Measurements from ENCODE around the gene EFCAB8.

The EFCAB8 gene

DNA sequence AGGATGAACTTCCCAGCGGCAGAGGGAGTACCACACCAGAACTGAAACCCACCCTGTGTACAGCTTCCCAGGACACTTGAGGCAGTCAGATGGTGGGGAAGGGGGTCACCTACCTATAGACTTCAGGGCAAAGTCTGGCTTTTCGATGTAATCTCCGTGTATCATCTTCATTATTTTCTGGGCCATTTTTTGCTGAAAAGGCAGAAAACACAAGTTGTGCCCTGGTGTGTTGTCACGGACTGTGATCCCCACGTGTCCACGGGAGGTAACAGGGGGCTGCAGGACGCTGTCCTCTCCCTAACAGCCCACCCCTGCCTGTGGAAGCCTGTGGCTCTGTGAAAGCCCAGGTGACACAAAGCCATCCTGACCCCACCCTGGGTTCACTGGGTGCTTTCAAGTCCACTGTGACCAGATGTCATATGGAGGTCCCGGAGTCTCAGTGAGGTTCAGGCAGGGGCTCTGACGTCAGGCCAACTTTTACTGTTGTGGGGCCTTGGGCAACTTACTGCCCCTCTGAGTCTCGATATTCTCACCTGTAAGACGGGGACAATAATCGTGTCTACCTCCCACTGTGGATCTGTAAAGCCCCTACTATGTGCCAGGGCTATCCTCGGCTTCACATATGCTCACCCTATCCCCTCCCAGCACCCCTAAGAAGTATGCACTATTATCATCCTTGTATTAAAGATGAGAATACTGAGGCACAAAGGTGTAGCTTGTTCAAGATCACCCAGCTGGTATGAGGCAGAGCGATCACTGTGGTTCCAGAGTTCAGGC, 131.0 kb downstream of the EFCAB8 start:
- no peak for DNase-seq

DNA sequence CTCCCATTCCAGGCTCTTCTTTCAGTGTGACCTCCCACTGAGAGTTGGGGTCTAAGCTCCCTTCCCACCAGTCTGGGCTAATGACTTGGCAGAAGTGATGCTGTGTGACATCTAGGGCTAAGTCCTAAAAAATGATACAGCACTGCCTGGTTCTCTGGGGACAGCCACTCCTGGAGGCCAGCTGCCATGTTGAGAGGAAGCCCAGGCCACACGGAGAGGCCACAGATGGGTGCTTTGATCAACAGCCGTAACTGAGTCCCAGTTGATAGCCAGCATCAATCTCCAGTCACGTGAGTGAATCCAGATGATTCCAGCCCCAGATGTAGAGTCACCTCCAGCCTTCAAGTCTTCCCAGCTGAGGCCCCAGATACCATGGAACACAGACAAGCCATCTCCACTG, 131.7 kb downstream of the EFCAB8 start:
- DNase-seq = no peak

DNA sequence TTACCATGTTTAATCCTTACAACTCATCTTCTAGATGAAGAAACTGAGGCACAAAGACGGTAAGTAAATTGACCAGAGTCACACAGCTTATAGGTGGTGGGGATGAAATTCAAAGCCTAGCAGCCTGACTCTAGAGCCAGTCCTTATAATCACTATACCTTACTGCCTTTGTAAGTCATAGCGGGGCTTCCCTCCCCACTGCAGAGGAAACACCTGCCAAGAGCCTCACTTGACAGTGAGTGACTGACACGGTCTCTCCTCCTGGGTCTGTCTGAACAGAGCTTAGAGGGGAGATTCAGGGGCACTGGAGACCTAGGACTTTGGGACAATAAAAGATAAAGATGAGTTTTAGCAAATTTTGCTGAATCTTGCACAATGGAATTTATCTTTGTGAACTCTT, 132.7 kb downstream of the EFCAB8 start:
- no peak for DNase-seq

DNA sequence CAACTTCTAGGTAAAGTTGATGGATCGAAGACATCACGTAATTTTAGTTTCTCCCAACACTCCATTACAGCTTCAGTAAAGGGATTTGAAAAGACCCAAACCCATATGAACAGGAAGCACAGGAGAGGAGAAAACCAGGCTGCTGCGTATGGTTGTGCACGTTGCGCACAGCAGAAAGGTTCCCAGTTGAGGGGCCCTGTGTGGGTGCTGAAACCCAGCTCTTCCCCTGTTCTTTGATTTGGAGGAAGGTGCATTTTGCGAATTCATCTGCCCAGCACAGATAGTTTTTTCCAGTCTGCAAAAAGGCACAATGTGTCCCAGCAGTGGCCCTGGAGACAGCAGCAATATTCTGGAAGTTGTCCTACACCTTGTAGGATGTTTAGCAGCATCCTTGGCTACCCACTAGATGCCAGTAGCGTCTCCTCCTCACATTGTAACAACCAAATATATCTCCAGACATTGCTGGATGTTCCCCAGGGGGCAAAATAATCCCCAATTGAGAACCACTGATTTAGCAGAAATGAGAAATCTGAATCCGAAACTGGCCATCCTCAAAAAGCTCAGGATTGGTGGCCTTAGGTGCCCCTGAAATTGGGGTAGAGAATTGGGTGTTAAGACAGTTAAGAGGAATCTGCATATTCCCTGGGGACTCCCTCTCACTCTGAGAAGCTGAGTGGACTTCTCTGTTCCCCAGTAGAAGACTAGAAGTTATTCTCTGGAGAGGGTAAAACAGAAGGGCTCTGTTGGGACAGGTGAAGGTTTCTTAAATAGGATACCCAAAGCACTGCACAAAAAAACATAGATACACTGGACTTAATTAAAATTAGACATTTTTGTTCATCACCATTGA, 133.3 kb downstream of the EFCAB8 start:
- no peak for DNase-seq

DNA sequence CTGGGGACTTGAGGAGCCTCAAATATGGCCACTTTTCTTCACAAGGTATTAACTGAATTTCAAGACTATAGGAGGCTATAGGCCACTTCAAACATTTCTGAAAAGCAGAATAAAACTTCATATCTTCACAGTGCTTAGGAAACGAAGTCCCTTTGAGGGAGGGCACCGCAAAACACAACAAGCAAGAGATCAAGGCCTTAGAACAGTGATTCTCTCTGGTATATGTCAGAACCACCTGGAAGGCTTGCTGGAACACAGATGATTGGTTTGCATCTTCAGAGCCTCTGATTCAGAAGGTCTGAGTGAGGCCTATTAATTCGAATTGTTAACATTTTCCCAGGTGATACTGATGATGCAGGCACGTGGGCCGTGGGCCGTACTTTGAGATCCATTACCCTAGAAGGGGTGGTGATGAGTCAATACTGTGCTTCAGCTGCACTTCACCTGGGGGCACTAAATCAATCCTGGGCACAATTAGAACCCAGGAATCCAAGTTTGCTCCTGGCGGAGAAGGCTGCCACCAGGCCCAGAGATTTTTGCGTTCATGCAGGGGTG, 134.8 kb downstream of the EFCAB8 start:
- no peak for DNase-seq

DNA sequence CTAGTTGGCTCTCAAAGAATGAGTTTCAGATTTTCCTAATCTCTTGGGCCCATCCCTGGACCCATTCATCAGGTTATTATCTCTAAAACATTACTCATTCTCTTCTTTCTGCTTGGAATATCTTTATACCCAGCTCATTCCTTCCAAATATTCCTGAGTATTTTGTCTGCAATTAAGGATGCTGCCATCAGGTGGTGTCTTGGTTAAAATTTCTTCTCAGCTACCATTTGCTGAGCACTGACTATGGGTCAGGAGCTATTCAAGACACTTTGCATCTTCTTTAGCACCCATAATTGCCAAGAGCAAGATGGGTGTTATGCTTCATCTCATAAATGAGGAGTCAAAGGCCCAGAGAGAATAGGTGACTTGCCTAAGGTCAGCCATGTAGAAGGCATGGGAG, 137.1 kb downstream of the EFCAB8 start:
- DNase-seq = no peak

DNA sequence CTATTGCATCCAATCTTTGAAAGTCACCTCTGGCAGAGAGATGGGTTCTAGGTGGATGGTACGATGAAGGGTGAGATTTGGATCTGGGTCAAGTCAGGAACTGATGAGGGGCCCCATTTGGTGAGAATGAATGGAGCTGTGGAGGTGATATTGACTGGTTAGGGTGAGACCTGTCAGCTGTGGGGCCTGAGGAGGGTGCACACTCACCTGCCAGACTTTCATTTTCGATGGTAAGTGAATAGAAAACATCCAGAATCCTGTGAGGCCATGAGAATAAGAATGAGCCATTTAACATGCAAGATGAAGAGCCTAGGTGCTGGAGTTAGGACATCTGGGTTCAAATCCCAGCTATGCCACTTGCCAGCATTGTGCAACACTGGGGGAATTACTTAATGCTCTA, 138.7 kb downstream of the EFCAB8 start:
- no peak for DNase-seq

DNA sequence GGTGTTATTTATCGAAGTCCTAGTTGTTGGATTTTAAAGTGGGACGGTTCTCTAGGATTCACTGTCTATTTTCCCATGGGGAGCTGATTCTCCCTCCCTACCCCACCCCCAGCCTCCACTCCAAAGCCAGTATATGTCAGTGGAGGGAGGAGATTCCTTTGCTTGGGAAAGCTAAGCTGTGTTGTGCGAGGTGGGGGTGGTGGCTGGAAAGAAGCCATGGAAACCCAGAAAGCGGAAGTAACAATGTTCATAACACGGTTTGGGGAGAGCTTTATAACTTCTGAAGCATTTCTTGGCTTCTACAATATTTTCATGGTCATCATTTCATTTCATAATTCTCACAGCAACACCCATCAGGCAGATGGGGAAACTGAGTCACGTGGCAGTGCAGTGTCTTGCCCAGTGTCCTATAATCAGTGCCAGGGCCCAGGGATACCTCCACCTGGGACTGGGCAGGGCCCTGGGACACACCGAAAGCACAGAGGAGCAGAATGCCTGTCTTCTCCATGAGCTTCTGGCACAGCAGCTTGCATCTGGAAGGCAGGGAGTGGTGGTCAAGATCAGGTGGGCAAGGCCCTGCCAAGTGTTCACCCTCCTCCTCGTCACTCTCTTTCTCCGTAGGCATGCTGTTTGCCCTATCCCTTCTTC, 141.0 kb downstream of the EFCAB8 start:
- DNase-seq = no peak

DNA sequence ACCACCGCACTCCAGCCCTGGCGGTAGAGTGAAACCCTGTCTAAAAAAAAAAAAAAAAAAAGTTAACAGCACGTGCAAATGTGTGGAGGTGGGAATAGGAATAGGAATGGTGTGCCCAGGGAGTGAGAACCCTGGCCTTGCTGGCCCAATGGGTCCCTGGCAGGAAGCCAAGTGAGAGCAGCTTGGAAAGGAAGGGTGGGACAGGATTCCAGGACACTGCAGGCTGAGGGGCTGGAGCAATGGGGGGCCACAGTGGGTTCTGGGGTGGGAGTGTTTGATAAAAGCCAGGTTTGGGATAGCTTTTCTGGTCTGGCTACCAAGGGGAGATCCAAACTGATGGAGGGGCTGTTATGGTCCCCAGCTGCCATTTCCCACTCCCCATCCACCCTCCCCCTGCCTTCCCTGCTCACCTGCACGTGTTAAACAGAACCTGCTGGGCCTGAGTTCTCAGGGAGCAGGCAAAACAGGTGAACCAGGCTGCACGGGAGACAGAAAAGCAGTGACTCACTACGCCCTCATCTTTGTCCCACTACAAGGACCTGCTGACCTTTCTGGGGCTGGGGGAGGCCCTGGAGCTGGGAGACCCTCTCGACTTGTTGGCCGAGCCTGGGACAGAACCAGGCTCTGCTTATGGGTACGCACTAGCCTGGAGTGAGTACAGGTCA, 142.2 kb downstream of the EFCAB8 start:
- no peak for DNase-seq

DNA sequence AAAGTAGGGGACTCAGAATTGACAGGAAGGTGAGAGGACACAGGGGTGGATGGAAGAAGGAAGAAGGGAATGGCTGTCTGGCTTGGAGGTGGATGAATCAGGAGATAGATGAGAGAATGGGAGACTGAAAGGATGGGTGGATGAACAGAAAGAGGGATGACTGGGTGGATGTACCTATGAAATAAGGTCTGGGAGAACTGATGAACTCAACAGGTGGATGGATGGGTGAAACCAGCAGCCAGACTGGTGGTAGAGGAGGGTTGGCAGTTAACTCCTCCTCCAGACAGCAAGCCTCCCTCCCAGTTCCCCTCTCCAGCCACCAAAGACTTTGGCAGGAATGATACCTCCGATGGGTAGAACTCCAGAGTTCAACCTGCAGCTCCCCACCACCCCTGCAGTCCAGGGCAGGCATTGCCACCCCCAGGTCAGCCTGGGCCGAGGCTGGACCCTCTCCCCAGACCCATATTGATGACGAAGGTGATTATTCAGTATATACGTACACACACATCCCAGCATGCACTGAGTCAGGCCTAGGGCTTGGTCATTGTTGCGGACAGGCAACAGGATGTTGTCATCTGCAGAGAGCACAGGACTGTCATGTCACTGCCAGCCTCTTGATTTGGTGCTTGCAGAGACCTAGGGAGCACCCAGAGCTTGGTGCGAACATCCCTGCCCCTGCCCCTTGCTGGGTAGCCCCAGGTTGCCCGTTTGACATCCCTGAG, 143.5 kb downstream of the EFCAB8 start:
- no peak for DNase-seq

DNA sequence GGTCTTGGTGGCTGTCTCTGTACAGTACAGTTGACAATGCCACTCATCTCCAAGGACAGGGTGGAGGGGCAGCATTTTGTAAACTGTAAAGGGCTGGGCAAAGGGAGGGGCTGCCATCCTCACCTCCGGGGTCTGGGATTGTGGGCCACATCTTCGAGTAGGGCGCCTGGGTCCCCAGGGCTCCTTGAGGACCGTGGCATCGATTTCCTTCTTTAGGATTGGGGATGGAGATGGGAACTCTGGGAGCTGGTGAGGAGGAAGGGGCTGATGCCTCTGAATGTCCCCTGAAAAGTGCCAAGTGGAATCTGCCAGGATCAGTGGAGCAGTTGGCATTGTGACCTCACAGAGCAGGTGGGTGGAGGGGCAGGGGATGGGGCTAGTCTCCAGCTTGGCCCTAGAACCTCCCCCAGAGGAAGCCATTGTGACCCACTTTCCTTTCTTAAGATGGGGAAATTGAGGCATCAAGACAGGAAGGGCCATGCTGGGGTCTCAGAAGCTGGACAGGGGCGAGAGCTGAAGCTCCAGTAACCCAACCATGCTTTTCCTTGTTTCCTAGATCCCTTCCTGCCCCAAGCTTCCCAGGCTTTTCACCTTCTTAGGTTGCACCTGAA, 145.5 kb downstream of the EFCAB8 start, which contains the start of gene SUN5:
Gene SUN5, minus strand, starts transcription at position 293 of the 611 bp plus-strand sequence. Its CDS starts 93 bp downstream, at position 200.
- DNase-seq = no peak

DNA sequence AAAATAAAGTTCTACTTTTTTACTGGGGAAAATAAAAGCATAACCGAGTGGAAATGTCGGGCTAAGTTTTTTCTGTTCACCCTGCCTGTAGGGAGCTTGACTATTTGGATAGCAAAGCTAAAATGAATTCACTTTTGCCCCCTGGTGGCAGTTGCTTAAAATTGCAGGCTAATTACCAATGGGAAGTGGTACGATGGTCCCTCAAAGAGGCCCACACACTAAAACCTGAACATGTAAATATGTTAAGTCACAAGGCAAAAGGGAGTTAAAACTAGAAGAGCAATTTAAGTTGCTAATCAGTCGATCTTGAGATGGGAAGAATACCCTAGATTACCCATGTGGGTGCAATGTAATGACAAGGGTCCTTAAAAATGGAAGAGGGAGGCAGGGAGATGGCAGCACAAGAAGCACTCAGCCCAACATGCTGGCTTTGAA, 146.4 kb downstream of the EFCAB8 start:
- peak in 1 of 2 donors; percentile 50 for DNase-seq

DNA sequence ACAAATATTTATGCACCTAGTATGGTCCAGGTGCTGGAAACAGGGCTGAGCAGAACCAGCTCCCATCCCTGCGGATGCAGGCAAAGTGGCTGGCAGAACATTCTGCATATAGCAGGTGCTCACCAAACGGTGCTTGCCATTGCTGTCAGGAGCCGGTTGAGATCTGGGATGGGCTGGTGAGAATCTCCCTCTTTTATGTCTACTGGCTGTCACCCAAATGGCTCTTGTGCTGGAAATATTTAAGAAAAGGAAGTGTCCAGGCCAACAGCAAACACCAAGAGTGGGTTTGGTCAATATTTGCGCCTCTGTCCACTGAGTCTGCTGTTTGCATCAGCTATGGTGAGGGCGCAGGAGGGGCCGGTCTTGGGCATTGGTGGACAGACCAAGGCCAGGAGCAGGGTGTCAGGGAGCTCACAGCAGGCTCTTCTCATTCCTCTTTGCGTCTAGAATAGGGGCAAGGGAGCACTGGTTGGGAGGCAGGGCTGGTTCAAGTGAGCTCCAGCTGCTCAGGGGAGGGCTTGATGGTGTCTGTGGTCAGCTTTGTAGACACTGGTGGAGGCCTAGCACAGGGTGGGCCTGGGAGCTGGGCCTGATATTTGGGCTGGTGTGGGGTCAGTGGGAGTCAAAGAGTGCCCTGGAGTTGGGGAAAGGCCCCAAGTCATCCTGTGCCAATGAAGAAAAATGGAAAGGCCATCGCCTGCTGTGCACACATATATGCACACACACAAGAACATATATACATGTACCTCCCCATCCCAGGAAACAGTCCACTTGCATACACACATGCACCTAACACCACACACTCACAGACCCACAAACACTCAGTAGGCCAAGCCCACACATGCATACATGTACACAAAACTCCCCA, 147.4 kb downstream of the EFCAB8 start:
- DNase-seq = no peak

DNA sequence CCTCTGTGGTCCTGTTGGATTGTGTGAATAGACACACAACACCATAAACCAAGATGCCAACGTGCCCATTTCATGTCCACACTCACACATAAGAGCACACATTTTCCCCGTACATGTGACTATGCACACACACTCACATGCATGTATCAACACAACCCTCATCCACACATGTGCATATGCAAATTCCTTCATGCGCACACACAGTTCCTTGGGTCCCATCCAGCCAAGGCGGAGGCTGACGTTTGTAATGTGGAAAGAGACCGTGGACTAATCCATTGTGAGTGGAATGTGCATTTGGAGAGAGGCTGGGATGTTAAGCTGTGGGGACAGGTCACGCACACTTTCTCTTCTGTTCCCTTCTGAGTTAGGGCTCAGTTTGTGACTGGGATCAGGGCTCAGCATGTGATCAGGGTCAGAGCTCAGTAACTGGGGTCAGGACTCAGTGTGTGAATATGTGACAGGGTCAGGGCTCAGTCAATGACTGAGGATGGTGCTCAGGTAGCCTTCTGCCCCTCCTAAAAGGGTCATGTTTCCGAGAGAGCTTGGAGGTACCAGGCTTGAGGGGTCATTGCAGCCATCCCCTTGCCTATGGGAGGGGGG, 148.2 kb downstream of the EFCAB8 start:
- DNase-seq = no peak

DNA sequence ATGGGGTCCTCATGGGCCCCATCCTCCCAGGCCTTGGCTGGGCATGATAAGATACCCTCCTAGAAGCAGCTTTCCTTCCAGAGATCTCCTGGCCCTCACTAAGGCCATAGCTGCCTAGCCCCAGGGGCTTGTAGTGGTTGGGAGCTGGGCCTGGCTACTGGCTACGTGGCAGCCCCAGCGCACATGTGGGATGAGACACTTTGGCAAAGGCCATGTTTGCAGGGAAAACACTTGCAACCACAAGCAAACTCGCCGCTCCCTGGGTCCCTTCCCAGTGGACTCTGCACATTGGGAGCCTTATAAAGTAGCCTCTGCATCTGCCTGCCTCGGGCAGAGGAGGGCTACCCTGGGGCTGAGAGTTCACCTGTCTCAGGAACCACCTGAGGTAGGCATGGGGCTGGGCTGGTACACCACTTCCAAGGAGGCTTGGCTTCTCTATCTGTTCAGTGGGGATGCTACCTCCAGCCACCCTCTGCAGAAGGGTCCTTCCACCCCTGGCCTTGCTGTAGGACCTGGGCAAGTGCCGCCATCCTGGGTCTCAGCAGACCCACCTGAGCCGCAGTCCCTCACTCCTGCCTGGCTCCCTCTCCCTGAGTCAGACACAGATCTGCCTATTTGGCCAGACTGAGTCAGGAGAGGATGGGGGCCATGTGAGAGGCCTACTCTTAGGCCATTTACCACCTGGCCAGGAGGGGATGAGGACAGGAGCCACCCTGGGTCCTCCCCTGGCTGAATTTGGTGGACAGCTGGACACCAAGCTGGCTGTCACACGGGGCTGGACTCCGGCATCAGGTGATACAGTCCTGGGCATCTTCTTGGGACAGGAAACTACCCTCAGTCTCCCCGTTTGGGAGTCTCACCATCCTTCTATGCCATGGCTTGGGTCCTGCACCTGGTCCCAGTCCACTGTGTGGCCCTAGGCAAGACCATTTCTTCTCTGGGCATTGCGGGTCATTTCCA, 148.9 kb downstream of the EFCAB8 start, which contains the start of gene BPIFB2:
Gene BPIFB2, plus strand, starts transcription at position 329 of the 960 bp plus-strand sequence. CDS start 871 bp downstream, outside the sequence.
- DNase-seq = no peak

DNA sequence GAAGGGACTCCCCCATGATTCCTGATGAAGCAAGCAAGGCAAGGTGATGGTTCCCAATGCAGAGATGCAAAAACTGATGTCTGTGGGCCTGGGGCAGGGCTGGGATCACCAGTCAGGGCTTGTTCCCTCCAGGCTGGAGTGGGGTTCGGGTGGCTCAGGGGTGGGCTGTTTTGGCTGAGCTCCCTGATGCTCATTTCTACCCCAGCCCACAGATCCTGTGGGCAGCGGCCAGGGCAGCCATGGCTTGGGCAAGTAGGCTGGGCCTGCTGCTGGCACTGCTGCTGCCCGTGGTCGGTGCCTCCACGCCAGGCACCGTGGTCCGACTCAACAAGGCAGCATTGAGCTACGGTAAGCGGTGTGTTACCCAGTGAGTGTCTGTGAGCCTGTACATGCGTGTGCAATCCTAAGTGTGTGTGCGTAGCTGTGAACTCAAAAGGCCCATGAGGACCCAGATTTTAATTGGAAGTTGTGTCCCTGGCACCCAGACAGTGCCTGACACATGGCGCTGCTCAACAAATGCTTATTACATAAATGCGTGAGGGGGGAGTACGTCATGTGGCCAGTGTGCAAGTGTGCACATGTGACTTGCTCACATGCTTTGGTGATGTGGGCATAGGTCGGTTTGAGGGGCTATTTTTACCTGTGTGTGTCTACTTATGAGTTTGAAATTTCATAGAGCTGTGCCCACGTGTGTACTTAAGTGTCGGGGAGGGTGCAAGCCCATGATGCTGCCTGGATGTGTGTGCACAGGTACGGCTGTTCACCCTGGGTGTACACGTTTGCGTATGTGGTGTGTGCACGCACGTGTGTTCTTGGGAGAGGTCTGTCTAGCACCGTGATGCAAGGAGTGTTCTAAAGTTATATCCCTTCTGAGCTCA, 149.9 kb downstream of the EFCAB8 start:
- no peak for DNase-seq
